Calu3 (cell line): ENCODE measurements around the gene RGL2. TPM values are rescaled to one million over a fixed set of nuclear protein-coding genes. Genes with fewer than 3 reads are reported as not detected.
"Not testable (repeated sequence)": the region's sequence is repeated elsewhere in the genome, so short reads cannot be mapped to it uniquely, and the experiment has no call there.

Source experiments
- BruUV-seq: library from RNA; stranded (reverse); fragments of 400-500 nt; replicated peaks from 2 replicates; lab custom pipeline; 2021; lab: Mats Ljungman, UMichigan
- CTCF ChIA-PET: fragments of 300-600 bp; sonication (Branson Sonifier 250); formaldehyde crosslinking; loops from one replicate; lab custom pipeline; 2022; ENCODE audit warnings: antibody characterized with exemption; lab: Charles Lee
- DNase-seq: peaks from one replicate; pipeline ENCODE4 v3.0.0; 2022
- H3K27ac Mint-ChIP-seq: one replicate; pipeline ENCODE4 v1.8.0; 2022; ENCODE audit warnings: mixed read lengths; ENCODE audit not compliant: unreplicated experiment
- H3K27me3 Mint-ChIP-seq: one replicate; pipeline ENCODE4 v1.8.0; 2022; ENCODE audit warnings: mixed read lengths; ENCODE audit not compliant: unreplicated experiment
- H3K36me3 Mint-ChIP-seq: one replicate; pipeline ENCODE4 v1.8.0; 2022; ENCODE audit warnings: mild to moderate bottlenecking, moderate library complexity, mixed read lengths; ENCODE audit not compliant: insufficient read depth, unreplicated experiment
- H3K4me1 Mint-ChIP-seq: one replicate; pipeline ENCODE4 v1.8.0; 2022; ENCODE audit warnings: mild to moderate bottlenecking, low read depth, mixed read lengths; ENCODE audit not compliant: unreplicated experiment
- H3K4me3 Mint-ChIP-seq: one replicate; pipeline ENCODE4 v1.8.0; 2022; ENCODE audit warnings: mild to moderate bottlenecking, low read depth, moderate library complexity, mixed read lengths; ENCODE audit not compliant: unreplicated experiment
- H3K9me3 Mint-ChIP-seq: one replicate; pipeline ENCODE4 v1.8.0; 2022; ENCODE audit warnings: low read depth, mixed read lengths; ENCODE audit not compliant: unreplicated experiment
- intact Hi-C: fragments of 100-400 bp; cut with micrococcal nuclease; formaldehyde crosslinking; loops from one replicate; pipeline ENCODE4 v1.10.0; 2022; ENCODE audit not compliant: unreplicated experiment
- total RNA-seq: library from RNA; stranded (reverse); gene quantifications from 2 replicates; pipeline ENCODE4 v1.2.3, GENCODE V29; 2022
- TF ChIP-seq, protein P1 (sequence below): fragments of 200-600 bp; IDR thresholded peaks from one replicate; pipeline ENCODE4 v1.8.0; 2022; ENCODE audit warnings: antibody characterized with exemption; ENCODE audit not compliant: unreplicated experiment

RGL2 gene
- total RNA-seq, 1 experiment from 2014 or later = 138 TPM

DNA sequence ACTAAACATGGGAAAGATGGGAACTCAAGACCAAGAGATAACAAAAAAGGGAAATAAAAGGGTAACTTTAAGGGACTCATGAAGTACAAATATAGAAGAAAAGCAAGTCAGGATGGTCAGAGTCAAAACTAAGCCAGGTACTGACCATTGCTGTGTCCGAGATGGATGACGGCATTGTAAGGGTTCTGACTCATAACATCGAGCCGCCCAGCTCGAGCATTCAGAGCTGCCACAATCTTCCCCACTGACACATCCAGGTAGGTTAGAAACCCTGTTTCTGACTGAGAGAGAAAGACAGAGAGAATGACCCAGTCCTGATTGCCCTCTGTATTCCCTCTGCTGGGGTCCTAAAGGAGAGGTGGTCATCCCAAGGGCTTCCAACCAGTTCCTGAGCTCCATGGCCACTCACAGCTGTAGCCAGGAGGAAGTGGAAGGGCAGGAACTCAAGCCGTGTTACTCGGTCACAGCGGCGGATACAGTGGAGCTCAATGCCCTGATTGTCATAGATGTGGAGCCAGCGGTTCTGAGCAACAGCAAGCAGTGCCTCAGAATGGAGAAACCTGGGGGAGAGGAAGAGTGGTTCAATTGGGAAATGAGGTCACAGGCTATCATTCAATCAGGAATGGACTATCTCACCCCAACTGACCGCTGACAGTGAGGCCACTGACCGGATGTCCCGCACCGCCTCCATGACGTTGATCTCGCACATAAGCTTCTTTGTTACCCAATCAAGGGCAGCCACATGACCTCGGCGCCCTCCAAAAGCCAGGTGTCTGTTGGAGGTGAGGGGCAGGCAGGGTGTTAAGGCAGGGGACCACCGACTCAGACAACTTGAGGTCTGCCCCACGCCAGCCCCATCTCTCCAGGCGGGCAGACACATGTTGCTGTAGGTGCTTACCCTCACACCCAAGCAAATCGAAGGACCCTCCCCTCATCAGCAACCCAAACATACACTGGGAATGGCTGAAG, 11.5 kb downstream of the RGL2 start:
- peak overlapping the region; percentile 81 for H3K4me3 Mint-ChIP-seq
- no peaks in the 10 kb centered on the region for H3K9me3 Mint-ChIP-seq
- H3K36me3 Mint-ChIP-seq = peaks cover 76% of the 10 kb centered on the region
- TF ChIP-seq, protein P1, sequence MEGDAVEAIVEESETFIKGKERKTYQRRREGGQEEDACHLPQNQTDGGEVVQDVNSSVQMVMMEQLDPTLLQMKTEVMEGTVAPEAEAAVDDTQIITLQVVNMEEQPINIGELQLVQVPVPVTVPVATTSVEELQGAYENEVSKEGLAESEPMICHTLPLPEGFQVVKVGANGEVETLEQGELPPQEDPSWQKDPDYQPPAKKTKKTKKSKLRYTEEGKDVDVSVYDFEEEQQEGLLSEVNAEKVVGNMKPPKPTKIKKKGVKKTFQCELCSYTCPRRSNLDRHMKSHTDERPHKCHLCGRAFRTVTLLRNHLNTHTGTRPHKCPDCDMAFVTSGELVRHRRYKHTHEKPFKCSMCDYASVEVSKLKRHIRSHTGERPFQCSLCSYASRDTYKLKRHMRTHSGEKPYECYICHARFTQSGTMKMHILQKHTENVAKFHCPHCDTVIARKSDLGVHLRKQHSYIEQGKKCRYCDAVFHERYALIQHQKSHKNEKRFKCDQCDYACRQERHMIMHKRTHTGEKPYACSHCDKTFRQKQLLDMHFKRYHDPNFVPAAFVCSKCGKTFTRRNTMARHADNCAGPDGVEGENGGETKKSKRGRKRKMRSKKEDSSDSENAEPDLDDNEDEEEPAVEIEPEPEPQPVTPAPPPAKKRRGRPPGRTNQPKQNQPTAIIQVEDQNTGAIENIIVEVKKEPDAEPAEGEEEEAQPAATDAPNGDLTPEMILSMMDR = no peak
- H3K4me1 Mint-ChIP-seq = peaks cover 39% of the 10 kb centered on the region
- no TSS peak for BruUV-seq
- CTCF ChIA-PET = interaction anchor here (0.8 to 2.7 kb wide), 2 partner anchors 10 to 11 kb away, joined by 5 to 9 read pairs; partner anchors contain the start of genes B3GALT4 and RGL2
- H3K27me3 Mint-ChIP-seq = no peaks in the 10 kb centered on the region
- peak overlapping the region; percentile 12 for H3K27ac Mint-ChIP-seq
- no peak for DNase-seq
- intact Hi-C loops = no loop called here

DNA sequence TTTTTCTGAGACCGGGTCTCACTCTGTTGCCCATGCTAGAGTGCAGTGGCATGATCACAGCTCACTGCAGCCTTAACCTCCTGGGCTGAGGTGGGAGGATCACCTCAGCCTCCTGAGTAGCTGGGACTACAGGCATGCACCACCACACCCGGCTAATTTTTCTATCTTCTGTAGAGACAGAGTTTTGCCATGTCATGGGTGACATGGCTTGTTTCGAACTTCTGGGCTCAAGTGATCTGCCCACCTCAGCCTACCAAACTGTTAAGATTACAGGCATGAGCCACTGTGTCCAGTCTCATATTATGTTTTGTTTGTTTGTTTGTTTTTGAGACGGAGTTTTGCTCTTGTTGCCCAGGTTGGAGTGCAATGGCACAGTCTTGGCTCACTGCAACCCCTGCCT, 13.5 kb downstream of the RGL2 start:
- CTCF ChIA-PET, H3K4me3 Mint-ChIP-seq, H3K27me3 Mint-ChIP-seq, H3K9me3 Mint-ChIP-seq, intact Hi-C loops, H3K27ac Mint-ChIP-seq, BruUV-seq, DNase-seq: not testable (repeated sequence)
- Mint-ChIP-seq H3K4me1 (peaks cover 35% of the 10 kb centered on the region), H3K36me3 (peaks cover 77% of the 10 kb centered on the region)

DNA sequence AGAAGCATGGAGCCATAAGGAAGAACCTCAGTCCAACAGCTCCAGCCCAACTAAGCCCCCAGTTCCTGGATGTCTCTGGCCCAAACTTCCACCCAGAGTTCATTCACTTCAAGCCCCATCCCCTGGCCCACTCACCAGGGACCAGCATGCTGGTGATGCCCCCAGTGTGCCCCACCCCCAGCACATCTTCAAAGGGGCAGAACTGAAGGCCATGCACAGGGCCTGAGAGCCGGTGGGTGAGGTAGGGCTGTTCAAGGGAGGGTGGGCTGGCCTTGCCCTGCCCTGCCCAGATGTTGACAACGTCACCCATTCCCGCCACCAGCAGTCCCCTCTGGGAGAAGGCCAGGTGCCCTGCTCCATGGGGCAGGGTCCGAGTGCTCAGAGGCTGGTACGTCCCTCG, 18.2 kb downstream of the RGL2 start:
- no TSS peak for BruUV-seq
- Mint-ChIP-seq H3K4me1 (peaks cover 26% of the 10 kb centered on the region), H3K4me3 (no peak overlapping the region), H3K9me3 (no peaks in the 10 kb centered on the region), H3K27me3 (no peaks in the 10 kb centered on the region), H3K36me3 (peaks cover 87% of the 10 kb centered on the region), H3K27ac (peak overlapping the region; percentile 62)
- intact Hi-C loops = no loop called here
- CTCF ChIA-PET = no interaction called here
- TF ChIP-seq, protein P1 = no peak
- DNase-seq = no peak

DNA sequence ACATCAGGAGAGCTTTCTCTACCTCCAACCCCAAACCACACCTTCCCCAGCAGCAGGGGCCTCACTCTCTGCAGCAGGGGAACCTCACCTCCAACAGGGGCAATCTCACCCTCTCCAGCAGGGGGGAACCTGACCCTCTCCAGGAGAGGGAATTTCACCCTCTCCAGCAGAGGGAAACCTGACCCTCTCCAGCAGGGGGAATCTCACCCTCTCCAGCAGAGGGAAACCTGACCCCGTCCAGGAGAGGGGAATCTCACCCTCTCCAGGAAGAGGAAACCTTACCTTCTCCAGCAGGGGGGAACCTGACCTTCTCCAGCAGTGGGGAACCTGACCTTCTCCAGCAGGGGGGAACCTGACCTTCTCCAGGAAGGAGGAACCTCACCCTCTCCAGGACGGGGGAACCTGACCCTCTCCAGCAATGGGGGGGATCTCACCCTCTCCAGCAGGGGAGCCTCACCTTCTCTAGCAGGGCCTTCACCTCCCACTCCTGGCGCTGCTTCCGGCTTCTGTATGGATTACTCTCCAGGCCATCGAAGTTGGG, 18.7 kb downstream of the RGL2 start:
- DNase-seq = peak; percentile 86
- H3K27ac Mint-ChIP-seq = peak overlapping the region; percentile 62
- H3K4me3 Mint-ChIP-seq = no peak overlapping the region
- no TSS peak for BruUV-seq
- TF ChIP-seq, protein P1 = peak; percentile 98
- intact Hi-C loops = no loop called here
- CTCF ChIA-PET = interaction anchor here (0.5 to 1.3 kb wide), 4 partner anchors 8 to 54 kb away, joined by 3 to 5 read pairs (median 5); no protein-coding TSS in a partner anchor
- peaks cover 92% of the 10 kb centered on the region for H3K36me3 Mint-ChIP-seq
- H3K9me3 Mint-ChIP-seq = no peaks in the 10 kb centered on the region
- no peaks in the 10 kb centered on the region for H3K27me3 Mint-ChIP-seq
- peaks cover 31% of the 10 kb centered on the region for H3K4me1 Mint-ChIP-seq
